Common myeloid progenitor, CD34-positive (primary cell): ENCODE results near the gene MGAT5B.
"Not testable (repeated sequence)": the region's sequence is repeated elsewhere in the genome, so short reads cannot be mapped to it uniquely, and the experiment has no call there.

Source experiments
- CTCF ChIA-PET: fragments of 350-600 bp; sonication (Branson Sonifier 250); formaldehyde crosslinking; loops from one replicate; lab custom pipeline; 2021; ENCODE audit warnings: antibody characterized with exemption; lab: Charles Lee
- POLR2A ChIA-PET: fragments of 350-600 bp; sonication (Branson Sonifier 250); formaldehyde crosslinking; loops from one replicate; lab custom pipeline; 2021; ENCODE audit warnings: antibody characterized with exemption; lab: Charles Lee
- DNase-seq, 3 donors: peaks; one replicate each; pipeline versions ENCODE4 v3.0.0 to v3.0.0-alpha.2; 2013
- H3K27ac ChIP-seq, 2 experiments: 1 replicate in 1 of 2; 2 replicates in 1 of 2; pipeline ENCODE4 v1.7.0; 2013; ENCODE audit warnings: inconsistent platforms in 2 of 2, low read length in 2 of 2, mild to moderate bottlenecking in 2 of 2, low read depth in 1 of 2, moderate library complexity in 1 of 2; ENCODE audit not compliant: severe bottlenecking in 2 of 2, insufficient read depth in 1 of 2, poor library complexity in 1 of 2
- H3K27me3 ChIP-seq, 5 experiments: replicated peaks in 2 of 5; 1 replicate in 3 of 5; 2 replicates in 2 of 5; pipeline versions ENCODE4 v1.6.1 to v1.7.0; 2013; ENCODE audit warnings: low read length in 4 of 5, mild to moderate bottlenecking in 2 of 5, moderate library complexity in 2 of 5, inconsistent platforms in 1 of 5; ENCODE audit not compliant: insufficient read depth in 5 of 5, control insufficient read depth in 4 of 5
- H3K36me3 ChIP-seq, 4 experiments: 1 replicate in 2 of 4; 2 replicates in 2 of 4; pipeline versions ENCODE4 v1.6.1 to v1.7.0; 2013; ENCODE audit warnings: low read length in 3 of 4, control low read depth in 1 of 4, mild to moderate bottlenecking in 1 of 4; ENCODE audit not compliant: control insufficient read depth in 4 of 4, insufficient read depth in 4 of 4
- H3K4me1 ChIP-seq, 4 experiments: 1 replicate in 3 of 4; 2 replicates in 1 of 4; pipeline versions ENCODE4 v1.6.1 to v1.7.1; 2013; ENCODE audit warnings: low read length in 3 of 4, mild to moderate bottlenecking in 3 of 4, control low read depth in 1 of 4, inconsistent platforms in 1 of 4, moderate library complexity in 1 of 4; ENCODE audit not compliant: control insufficient read depth in 4 of 4, insufficient read depth in 4 of 4; ENCODE audit errors: control extremely low read depth in 1 of 4
- H3K4me3 ChIP-seq, 7 experiments: 1 replicate in 4 of 7; 2 replicates in 3 of 7; pipeline versions ENCODE4 v1.5.1 to v1.7.0; 2013; ENCODE audit warnings: mild to moderate bottlenecking in 7 of 7, low read length in 6 of 7, moderate library complexity in 6 of 7, inconsistent platforms in 2 of 7, low read depth in 2 of 7, control low read depth in 1 of 7; ENCODE audit not compliant: insufficient read depth in 4 of 7, control insufficient read depth in 1 of 7; ENCODE audit errors: extremely low read depth in 1 of 7
- H3K9me3 ChIP-seq, 5 experiments: 1 replicate in 4 of 5; 2 replicates in 1 of 5; pipeline versions ENCODE4 v1.6.1 to v1.7.1; 2013; ENCODE audit warnings: low read length in 4 of 5, mild to moderate bottlenecking in 2 of 5, inconsistent platforms in 1 of 5, low read depth in 1 of 5, moderate library complexity in 1 of 5; ENCODE audit not compliant: control insufficient read depth in 4 of 5, insufficient read depth in 2 of 5; ENCODE audit errors: control extremely low read depth in 1 of 5
- WGBS: methylation state at CpG from one replicate; pipeline ENCODE4 v1.1.5; 2013; ENCODE audit not compliant: insufficient coverage; 5-methylcytosine and 5-hydroxymethylcytosine counted together

Gene MGAT5B

DNA sequence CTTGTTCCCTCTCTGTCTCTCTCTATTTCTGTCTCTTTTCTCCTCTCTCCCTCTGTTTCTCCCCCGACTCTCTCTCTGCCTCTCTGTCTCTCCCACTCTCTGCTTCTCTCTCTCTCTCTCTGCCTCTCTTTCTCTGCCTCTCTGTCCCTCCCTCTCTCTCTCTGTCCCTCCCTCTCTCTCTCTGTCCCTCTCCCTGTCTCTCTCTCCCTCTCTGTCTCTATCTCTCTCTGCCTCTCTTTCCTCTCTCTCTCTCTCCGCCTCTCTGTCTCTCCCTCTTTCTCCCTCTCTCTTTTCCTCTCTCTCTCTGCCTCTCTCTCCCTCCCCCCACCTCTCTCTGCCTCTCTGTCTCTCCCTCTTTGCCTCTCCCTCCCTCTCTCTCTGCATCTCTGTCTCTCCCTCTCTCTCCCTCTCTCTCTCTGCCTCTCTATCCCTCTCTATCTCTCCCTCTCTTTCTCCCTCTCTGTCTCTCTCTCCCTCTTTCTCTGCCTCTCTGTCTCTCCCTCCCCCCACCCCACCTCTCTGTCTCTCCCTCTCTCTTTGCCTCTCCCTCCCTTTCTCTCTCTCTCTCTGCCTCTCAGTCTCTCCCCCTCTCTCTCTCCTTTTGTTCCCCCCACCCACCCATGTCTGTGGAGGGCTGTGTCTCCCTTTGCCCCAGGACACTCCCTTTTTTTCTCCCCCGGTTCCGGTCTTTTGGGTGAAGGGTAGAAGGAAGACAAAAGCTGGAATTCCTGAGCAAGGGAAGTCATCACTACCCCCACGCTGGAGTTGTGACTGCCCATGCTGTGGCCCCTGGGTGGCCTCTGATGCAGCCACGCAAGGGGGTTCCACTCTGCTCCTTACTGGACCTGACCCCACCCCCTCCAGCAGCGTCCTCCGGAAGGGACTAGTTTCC, 27.1 kb upstream of the MGAT5B start:
- peaks cover 0 to 26% (median 9%) of the 10 kb centered on the region in 5 experiments for H3K27me3 ChIP-seq
- no peaks in the 10 kb centered on the region for H3K9me3 ChIP-seq
- H3K4me1 ChIP-seq, result peaks cover 0 to 28% (median 23%) of the 10 kb centered on the region in 4 experiments
- no peak for DNase-seq
- WGBS, result 25% methylated on average over 7 of the region's 8 CpGs
- H3K4me3 ChIP-seq, result no peak overlapping the region
- no peaks in the 10 kb centered on the region for H3K36me3 ChIP-seq
- H3K27ac ChIP-seq, result no peak overlapping the region
- CTCF ChIA-PET, result interaction anchor here (1.1 to 1.8 kb wide), 3 partner anchors 11 to 19 kb away, joined by 3 to 5 read pairs (median 3); no protein-coding TSS in a partner anchor
- POLR2A ChIA-PET, result interaction anchor here (1.1 kb wide), 1 partner anchor 114 kb away, joined by 4 read pairs; the partner anchor contains the start of gene METTL23

DNA sequence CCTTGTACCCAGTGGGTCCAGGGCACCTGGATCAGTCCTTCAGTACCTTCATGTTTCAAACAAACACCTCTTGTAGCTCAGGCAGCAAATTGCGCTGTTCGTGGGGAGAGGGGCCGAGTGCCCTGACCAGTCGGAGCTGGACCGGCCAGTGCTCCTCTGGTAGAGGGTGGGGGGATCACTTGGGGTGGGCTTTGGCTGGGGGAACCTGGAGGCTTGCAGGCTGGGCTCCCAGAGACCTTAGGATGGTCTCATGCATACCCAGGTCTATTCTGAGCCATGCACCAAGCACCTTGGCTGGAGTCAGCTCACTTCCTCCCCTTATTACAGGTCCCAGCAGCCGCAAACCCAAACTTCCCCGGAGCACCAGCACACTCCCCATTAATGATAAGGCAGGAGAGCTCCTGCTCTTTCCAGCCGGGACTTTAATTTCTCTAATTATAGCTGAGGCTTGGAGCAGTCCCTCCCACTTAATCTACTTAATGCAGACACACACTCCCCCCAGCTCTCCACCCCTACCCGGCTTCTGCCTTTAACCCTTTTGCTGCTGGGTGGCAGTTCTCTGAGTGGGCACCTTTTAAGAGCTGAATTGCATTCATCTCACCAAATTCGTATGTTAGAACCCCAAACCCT, 26.3 kb upstream of the MGAT5B start:
- peaks cover 0 to 33% (median 29%) of the 10 kb centered on the region in 4 experiments for H3K4me1 ChIP-seq
- no peaks in the 10 kb centered on the region for H3K36me3 ChIP-seq
- no peaks in the 10 kb centered on the region for H3K9me3 ChIP-seq
- ChIA-PET POLR2A (interaction anchor here (1.1 kb wide), 1 partner anchor 115 kb away, joined by 4 read pairs; the partner anchor contains the start of gene METTL23), CTCF (interaction anchor here (0.7 to 1.4 kb wide), 4 partner anchors 11 to 214 kb away, joined by 3 to 6 read pairs (median 4); no protein-coding TSS in a partner anchor)
- WGBS, result 11% methylated on average over 9 of the region's 10 CpGs
- H3K4me3 ChIP-seq, result peak overlapping the region in 1 of 7 experiments; percentile 4
- H3K27me3 ChIP-seq, result peaks cover 0 to 26% (median 9%) of the 10 kb centered on the region in 5 experiments
- peak in 2 of 3 donors; percentile 50 to 61 for DNase-seq
- H3K27ac ChIP-seq, result no peak overlapping the region

DNA sequence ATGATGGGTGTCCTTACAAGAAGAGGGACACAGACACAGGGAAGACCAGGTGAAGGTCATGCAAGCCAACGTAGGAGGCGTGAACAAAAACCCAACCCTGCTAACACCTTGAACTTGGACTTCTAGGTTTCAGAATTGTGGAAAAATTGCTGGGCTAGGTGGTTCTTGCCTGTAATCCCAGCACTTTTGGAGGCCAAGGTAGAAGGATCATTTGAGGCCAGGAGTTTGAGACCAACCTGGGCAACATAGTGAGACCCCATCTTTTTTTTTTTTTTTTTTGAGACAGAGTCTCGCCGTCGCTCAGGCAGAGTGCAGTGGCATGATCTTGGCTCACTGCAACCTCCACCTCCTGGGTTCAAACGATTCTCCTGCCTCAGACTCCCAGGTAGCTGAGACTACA, 25.1 kb upstream of the MGAT5B start:
- peaks cover 0 to 33% (median 29%) of the 10 kb centered on the region in 4 experiments for H3K4me1 ChIP-seq
- peaks cover 0 to 26% (median 9%) of the 10 kb centered on the region in 5 experiments for H3K27me3 ChIP-seq
- H3K9me3 ChIP-seq, H3K36me3 ChIP-seq, DNase-seq, H3K4me3 ChIP-seq, H3K27ac ChIP-seq, POLR2A ChIA-PET: not testable (repeated sequence)
- CTCF ChIA-PET, result interaction anchor here (1.0 to 1.4 kb wide), 2 partner anchors 124 to 213 kb away, joined by 3 to 6 read pairs; no protein-coding TSS in a partner anchor
- 97% methylated on average over 6 of the region's 6 CpGs for WGBS

DNA sequence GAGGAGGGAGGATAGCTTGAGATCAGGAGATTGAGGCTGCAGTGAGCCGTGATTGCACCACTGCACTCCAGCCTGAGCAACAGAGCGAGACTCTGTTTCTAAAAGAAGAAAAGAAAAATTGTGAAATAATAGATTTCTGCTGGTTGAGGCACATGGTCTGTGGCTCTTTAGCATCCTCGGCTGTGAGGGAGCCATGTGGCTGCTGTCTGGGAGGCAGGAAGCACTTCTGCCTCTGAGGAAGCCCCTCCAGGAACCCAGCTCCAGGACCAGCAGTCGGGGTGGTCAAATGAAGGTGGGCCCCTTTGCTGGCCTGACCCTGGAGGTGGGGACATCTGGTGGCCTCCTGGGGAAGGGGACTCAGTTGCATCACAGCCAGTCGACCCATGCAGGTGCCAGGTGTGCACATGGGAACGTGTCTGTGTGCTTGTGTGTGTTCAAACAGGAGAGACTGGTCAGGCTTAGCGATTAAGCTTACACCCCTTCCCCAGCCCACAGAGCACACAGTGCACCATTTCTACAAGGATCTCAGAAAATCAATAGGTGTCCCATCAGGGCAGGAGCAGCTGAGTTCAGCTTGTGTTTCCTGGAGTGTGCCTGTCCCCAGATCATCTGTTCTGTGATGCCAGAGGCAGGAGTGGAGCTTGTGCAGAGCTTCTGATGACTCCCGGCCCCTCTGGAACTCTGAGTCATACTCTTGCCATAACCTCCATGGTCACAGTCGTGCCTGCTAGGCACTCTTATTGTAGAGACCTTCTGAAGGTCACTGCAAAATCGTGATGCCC, 24.3 kb upstream of the MGAT5B start:
- no peak overlapping the region for H3K4me3 ChIP-seq
- peaks cover 0 to 33% (median 29%) of the 10 kb centered on the region in 4 experiments for H3K4me1 ChIP-seq
- peak in 1 of 3 donors; percentile 23 for DNase-seq
- ChIA-PET CTCF (interaction anchor here (0.6 to 1.0 kb wide), 2 partner anchors 64 to 123 kb away, joined by 3 read pairs; no protein-coding TSS in a partner anchor), POLR2A (no interaction called here)
- H3K27ac ChIP-seq, result no peak overlapping the region
- H3K36me3 ChIP-seq, result no peaks in the 10 kb centered on the region
- H3K27me3 ChIP-seq, result peaks cover 0 to 26% (median 9%) of the 10 kb centered on the region in 5 experiments
- H3K9me3 ChIP-seq, result no peaks in the 10 kb centered on the region
- WGBS, result 86% methylated on average over 7 of the region's 10 CpGs

DNA sequence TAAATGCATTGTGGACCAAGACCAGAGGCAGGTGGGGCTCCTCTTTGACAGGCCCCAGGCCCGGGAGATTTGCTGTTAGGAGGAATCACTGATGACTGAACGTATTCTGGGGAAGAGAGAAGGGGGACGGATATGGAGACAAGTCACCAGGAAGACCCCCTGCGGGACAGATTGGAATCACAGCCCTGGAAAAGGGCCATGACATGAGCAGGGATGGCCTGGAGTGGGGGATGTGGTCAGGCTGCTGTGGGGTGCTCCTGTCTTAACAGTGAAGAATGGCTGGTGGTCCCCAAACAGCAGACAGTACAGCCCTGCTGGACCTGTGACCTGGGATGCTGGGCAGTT, 23.7 kb upstream of the MGAT5B start:
- Histone ChIP-seq H3K9me3 (no peaks in the 10 kb centered on the region), H3K4me1 (peaks cover 0 to 30% (median 27%) of the 10 kb centered on the region in 4 experiments), H3K36me3 (no peaks in the 10 kb centered on the region), H3K4me3 (no peak overlapping the region), H3K27ac (no peak overlapping the region), H3K27me3 (peaks cover 0 to 26% (median 9%) of the 10 kb centered on the region in 5 experiments)
- no CpG with 5 or more reads among the region's 4 CpGs for WGBS
- ChIA-PET POLR2A (no interaction called here), CTCF (interaction anchor here (1.0 kb wide), 1 partner anchor 123 kb away, joined by 3 read pairs; no protein-coding TSS in a partner anchor)
- DNase-seq, result no peak

DNA sequence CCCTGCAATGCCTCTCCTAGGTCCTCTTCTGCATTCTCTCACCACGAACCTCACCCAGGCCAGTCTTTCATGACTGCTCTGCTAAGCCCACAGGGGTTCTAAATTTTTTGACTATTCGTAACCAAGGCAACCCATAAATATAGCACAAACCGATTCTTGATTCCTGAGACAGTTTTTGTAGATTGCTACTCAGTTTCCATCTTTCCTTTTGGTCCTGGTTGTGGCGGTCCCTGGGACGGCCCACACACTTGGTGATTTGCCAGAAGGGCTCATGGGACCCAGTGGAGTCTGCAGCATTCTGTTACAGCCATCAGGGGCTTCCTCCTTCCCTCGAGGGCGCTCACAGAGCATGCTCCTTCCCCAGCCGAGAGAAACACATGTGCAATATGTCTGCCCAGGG, 23.4 kb upstream of the MGAT5B start:
- peak in 2 of 3 donors; percentile 63 to 72 for DNase-seq
- ChIA-PET CTCF (interaction anchor here (1.5 kb wide), 1 partner anchor 17 kb away, joined by 5 read pairs; no protein-coding TSS in a partner anchor), POLR2A (no interaction called here)
- WGBS, result 72% methylated on average over 6 of the region's 8 CpGs
- Histone ChIP-seq H3K9me3 (no peaks in the 10 kb centered on the region), H3K36me3 (no peaks in the 10 kb centered on the region), H3K27me3 (peaks cover 0 to 25% (median 9%) of the 10 kb centered on the region in 5 experiments), H3K4me1 (peaks cover 0 to 26% (median 26%) of the 10 kb centered on the region in 4 experiments), H3K27ac (no peak overlapping the region), H3K4me3 (no peak overlapping the region)
